Ishikawa (cell line): ENCODE results near the gene IGFBP7.

Experiments used
- EP300 ChIP-seq: IDR thresholded peaks from 2 replicates; pipeline ENCODE4 v1.6.1; 2012; ENCODE audit warnings: borderline replicate concordance
- NFIC ChIP-seq: IDR thresholded peaks from 2 replicates; pipeline ENCODE4 v1.6.1; 2012

GRCh38 chr4:57099363-57099762 lies 10.8 kb downstream of the IGFBP7 start:
- TF ChIP-seq EP300 (no peak), NFIC (no peak)
